AG04449 (cell line): ENCODE data around the gene NTF3.

Experiments used
- CTCF ChIA-PET: fragments of 350-600 bp; formaldehyde crosslinking; extraction: SDS; loops from one replicate; lab custom pipeline; 2021; ENCODE audit warnings: antibody characterized with exemption; lab: Yijun Ruan, JAX
- POLR2A ChIA-PET: fragments of 400-600, 350-600 bp; formaldehyde crosslinking; extraction: SDS; loops from one replicate; lab custom pipeline; 2020; ENCODE audit warnings: antibody characterized with exemption, inconsistent platforms; lab: Yijun Ruan, JAX
- DNase-seq: peaks from one replicate; pipeline ENCODE4 v3.0.0-alpha.2; 2010; ENCODE audit warnings: low read depth, low spot score
- H3K4me3 ChIP-seq: 2 replicates; pipeline ENCODE4 v1.5.1; 2011; ENCODE audit warnings: low read depth, mild to moderate bottlenecking, control low read depth, low read length
- TF ChIP-seq, protein P1 (sequence below): IDR thresholded peaks from one replicate; pipeline ENCODE4 v1.5.1; 2011; ENCODE audit warnings: mild to moderate bottlenecking, moderate library complexity, low read length, control low read depth, inconsistent platforms; ENCODE audit not compliant: insufficient read depth; ENCODE audit errors: missing control alignments

NTF3 gene

DNA sequence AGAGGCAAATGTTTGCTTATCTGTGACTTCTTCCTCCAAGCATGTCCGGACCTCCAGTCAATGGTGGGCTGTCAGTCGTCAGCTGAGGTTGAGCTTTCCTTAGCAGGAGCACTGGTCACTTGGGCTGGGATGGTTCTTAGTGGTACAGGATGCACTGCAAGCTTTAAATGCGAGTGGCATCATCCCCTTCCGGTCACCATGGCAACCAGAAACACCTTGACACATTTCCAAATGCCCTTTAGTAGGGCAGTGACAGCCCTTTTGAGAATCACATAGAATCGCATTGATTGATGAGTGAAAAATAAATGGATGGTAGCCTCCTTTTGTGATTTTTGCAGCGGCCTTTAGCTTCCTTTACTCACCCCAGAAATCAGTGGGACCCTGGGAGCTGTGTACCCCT lies 24.1 kb downstream of the NTF3 start:
- no peak overlapping the region for H3K4me3 ChIP-seq
- TF ChIP-seq, protein P1, sequence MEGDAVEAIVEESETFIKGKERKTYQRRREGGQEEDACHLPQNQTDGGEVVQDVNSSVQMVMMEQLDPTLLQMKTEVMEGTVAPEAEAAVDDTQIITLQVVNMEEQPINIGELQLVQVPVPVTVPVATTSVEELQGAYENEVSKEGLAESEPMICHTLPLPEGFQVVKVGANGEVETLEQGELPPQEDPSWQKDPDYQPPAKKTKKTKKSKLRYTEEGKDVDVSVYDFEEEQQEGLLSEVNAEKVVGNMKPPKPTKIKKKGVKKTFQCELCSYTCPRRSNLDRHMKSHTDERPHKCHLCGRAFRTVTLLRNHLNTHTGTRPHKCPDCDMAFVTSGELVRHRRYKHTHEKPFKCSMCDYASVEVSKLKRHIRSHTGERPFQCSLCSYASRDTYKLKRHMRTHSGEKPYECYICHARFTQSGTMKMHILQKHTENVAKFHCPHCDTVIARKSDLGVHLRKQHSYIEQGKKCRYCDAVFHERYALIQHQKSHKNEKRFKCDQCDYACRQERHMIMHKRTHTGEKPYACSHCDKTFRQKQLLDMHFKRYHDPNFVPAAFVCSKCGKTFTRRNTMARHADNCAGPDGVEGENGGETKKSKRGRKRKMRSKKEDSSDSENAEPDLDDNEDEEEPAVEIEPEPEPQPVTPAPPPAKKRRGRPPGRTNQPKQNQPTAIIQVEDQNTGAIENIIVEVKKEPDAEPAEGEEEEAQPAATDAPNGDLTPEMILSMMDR: no peak
- no peak for DNase-seq
- ChIA-PET POLR2A (interaction anchor here (1.2 kb wide), 1 partner anchor 264 kb away, joined by 3 read pairs; no protein-coding TSS in a partner anchor), CTCF (interaction anchor here (1.0 to 6.3 kb wide), 5 partner anchors 8 to 289 kb away, joined by 3 to 48 read pairs (median 5); no protein-coding TSS in a partner anchor)

DNA sequence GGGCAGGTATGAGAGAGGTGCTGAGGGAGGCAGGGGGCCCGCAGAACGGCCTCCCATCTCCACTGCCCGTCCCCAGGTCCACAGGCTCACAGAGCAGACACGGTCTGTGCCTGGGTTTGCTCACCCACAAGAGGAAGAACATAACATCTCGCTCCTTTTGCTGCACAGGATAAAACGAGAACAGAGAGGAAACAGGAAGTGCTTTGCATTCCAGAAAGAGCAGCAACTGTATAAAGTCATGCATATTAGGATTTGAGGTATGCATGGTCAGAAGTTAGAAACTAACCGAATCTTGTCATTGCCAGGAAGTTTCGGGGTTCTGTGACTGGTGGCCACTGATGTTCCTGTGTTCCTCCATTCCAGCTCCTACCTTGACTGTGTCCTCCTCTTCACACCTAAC lies 25.0 kb downstream of the NTF3 start:
- TF ChIP-seq, protein P1: no peak
- ChIA-PET POLR2A (interaction anchor here (1.0 to 1.2 kb wide), 3 partner anchors 9 to 265 kb away, joined by 3 to 5 read pairs (median 3); no protein-coding TSS in a partner anchor), CTCF (interaction anchor here (0.7 to 6.3 kb wide), 7 partner anchors 9 to 286 kb away, joined by 3 to 48 read pairs (median 4); no protein-coding TSS in a partner anchor)
- H3K4me3 ChIP-seq: no peak overlapping the region; the same call in 1 of the 2 replicates
- peak; percentile 67 for DNase-seq

DNA sequence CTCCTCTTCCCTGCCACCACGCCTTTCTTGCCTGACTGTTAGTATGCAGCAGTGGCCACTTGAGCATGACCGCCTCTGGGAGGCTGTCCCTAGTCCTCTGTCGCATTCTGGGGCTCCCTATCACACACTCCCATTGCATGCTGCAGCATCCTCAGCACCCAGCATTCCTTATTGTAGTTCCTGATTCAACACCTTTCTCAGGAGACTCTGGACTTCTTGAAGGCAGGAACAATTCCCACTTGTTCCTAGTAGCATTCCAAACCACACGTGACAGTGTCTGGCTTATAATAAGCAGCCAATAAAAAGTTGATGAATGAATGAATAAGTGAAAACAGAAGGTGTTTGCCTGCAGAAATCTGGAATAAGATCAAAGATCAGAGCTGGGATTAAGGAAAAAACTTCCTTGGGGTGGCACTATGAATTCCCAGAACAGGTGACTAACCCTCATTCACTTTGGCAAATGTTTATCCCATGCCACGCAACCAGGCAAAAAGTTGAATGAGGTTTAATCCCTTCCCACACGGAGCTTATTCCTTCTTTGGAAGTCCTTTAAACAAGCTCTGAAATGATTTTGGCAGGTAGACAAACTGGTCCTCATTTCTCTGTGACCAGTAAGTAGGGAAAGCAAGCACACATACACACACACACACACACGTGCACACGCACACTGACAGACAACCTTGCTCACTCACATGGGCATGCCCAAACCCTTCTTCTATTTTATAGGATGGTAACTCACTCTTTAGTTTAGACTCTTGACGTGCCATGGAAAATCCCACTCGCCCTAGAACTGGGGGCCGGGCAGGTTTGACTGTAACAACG lies 26.5 kb downstream of the NTF3 start:
- TF ChIP-seq, protein P1: no peak
- no peak overlapping the region for H3K4me3 ChIP-seq
- POLR2A ChIA-PET: no interaction called here
- no peak for DNase-seq
- CTCF ChIA-PET: interaction anchor here (0.7 to 6.3 kb wide), 4 partner anchors 9 to 338 kb away, joined by 3 to 48 read pairs (median 4); no protein-coding TSS in a partner anchor

DNA sequence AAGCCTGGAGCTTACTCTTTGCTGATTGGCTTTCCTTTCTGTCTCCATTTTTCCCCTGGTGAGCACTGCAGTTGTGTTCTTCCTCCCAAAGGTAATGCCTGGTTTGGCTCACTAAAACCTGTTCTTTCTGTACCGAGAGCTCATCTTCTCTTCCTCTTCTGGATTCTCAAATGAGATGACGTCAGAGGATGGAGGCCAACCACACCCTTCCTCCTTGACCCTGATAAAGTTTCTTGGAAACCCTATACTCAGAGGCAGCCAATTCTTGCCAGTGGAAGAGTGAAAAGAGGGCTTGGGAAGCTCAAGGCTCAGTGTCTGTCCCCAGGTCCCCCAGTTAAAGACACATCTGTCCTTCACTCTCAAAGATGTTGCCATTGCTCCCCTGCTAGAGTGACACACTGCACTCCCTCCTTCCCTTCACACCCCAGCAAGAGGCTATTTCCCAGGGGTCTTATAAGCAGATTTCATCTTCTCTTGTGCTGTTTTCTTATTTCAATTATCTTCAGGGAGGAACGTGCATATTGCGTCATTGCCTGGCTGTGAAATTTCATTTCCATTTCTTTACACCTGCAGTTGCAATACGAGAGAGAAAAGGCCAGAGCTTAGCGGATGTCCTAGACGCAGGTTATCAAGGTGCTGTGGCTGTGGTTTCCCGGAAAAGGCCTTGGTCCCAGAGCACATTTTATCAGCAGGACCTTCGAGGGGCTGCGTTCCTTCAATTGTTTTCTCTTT lies 27.3 kb downstream of the NTF3 start:
- TF ChIP-seq, protein P1: no peak
- no peak for DNase-seq
- H3K4me3 ChIP-seq: no peak overlapping the region
- ChIA-PET POLR2A (no interaction called here), CTCF (interaction anchor here (0.7 to 1.2 kb wide), 4 partner anchors 9 to 529 kb away, joined by 3 to 4 read pairs (median 4); no protein-coding TSS in a partner anchor)

DNA sequence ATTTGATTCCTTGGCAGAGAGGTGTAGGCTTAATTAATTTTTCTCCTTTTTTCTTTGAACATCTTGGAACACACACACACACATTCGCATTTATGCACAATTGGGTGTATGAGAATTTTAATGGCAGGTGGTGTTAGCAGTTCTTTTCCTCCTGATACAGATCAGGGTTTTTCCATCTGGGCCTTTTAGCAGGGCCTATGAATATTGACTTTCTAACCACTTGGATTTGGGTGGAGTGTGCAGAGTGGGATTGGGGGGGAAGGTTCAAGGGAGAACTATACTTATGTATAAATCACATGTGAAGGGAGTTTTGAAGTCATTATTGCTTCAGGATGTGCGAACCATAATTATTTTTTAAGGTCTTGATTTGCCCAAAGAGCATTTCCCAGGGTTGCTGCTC lies 28.9 kb downstream of the NTF3 start:
- no peak for DNase-seq
- TF ChIP-seq, protein P1: no peak
- CTCF ChIA-PET: no interaction called here
- no peak overlapping the region for H3K4me3 ChIP-seq
- POLR2A ChIA-PET: no interaction called here
